Upper lobe of left lung (tissue), 6 donors: ENCODE measurements around the gene SLC25A44. TPM values are rescaled to one million over a fixed set of nuclear protein-coding genes. Genes with fewer than 3 reads are reported as not detected.
A peak's percentile ranks its signal among the peaks of the same experiment; 100 is the strongest.
"Not testable (repeated sequence)": the region's sequence is repeated elsewhere in the genome, so short reads cannot be mapped to it uniquely, and the experiment has no call there.

Experiments
- ATAC-seq, 2 donors: fragments of 200-7000 bp; cut with Tn5 transposase; one replicate each; pipeline ENCODE4 v1.9.1; 2022; ENCODE audit warnings: mild to moderate bottlenecking in 2 of 2, moderate library complexity in 2 of 2; ENCODE audit not compliant: low FRiP score in 2 of 2
- DNase-seq, 2 donors: peaks; one replicate each; pipeline ENCODE4 v3.0.0-alpha.2; 2019 to 2020
- H3K27ac ChIP-seq, 4 donors: fragments of 200-600 bp; sonication (generic); one replicate each; pipeline ENCODE4 v1.5.1; 2016 to 2019
- H3K27me3 ChIP-seq, 4 donors: fragments of 200-600 bp; sonication (generic); one replicate each; pipeline ENCODE4 v1.5.1; 2017 to 2019
- H3K36me3 ChIP-seq, 4 donors: fragments of 200-600 bp; sonication (generic); one replicate each; pipeline ENCODE4 v1.5.1; 2016 to 2019
- H3K4me1 ChIP-seq, 4 donors: fragments of 200-600 bp; sonication (generic); one replicate each; pipeline ENCODE4 v1.5.1; 2018 to 2019
- H3K4me3 ChIP-seq, 4 donors: fragments of 200-600 bp; sonication (generic); one replicate each; pipeline ENCODE4 v1.5.1; 2017 to 2019; ENCODE audit warnings: mild to moderate bottlenecking in 2 of 4, moderate library complexity in 1 of 4
- H3K9me3 ChIP-seq, 4 donors: fragments of 200-600 bp; sonication (generic); one replicate each; pipeline ENCODE4 v1.5.1; 2018 to 2019
- EP300 ChIP-seq, 4 donors: sonication (generic); formaldehyde crosslinking; IDR thresholded peaks; one replicate each; pipeline ENCODE4 v1.5.1; 2017; ENCODE audit warnings: antibody characterized with exemption in 4 of 4, control low read depth in 2 of 4
- POLR2A ChIP-seq, 4 donors: fragments of 450-650 bp; IDR thresholded peaks; one replicate each; pipeline ENCODE4 v1.5.1; 2016 to 2017; ENCODE audit warnings: antibody characterized with exemption in 4 of 4, mild to moderate bottlenecking in 2 of 4
- POLR2AphosphoS5 ChIP-seq, 2 donors: sonication (generic); formaldehyde crosslinking; IDR thresholded peaks; one replicate each; pipeline ENCODE4 v1.5.1; 2017; ENCODE audit warnings: antibody characterized with exemption in 2 of 2
- WGBS, 2 donors: methylation state at CpG; one replicate each; pipeline ENCODE4 v1.1.5; 2017 to 2018; 5-methylcytosine and 5-hydroxymethylcytosine counted together
- total RNA-seq, 6 donors: library from RNA; depleted of rRNA in 4 of 6; stranded (reverse); fragments of >200 nt in 4 of 6; gene quantifications; one replicate each; pipeline versions ENCODE4 v1.1.0 to v1.2.1, GENCODE V29; 2016 to 2021
- TF ChIP-seq, protein P1 (sequence below), 6 experiments: fragments of 450-650 bp in 4 of 6; fragments of 200-600 bp in 2 of 6; sonication (generic) in 2 of 6; IDR thresholded peaks; one replicate each; pipeline ENCODE4 v1.5.1; 2016 to 2019; ENCODE audit warnings: antibody characterized with exemption in 6 of 6
- donor health status: DM: no; HTN: no; CAD: no; lungs with moderate emphysema.
- donor health status: DM: no; HTN: yes; CAD: no; lungs with severe emphysema.

SLC25A44 gene
- total RNA-seq, 6 donors from 2014 or later, result 11.0 to 27.4 (median 21.1) TPM

GRCh38 chr1:156186347-156187177, 7.3 kb upstream of the SLC25A44 start:
- DNase-seq, H3K4me3 ChIP-seq, H3K36me3 ChIP-seq, H3K27me3 ChIP-seq, ATAC-seq, H3K27ac ChIP-seq, H3K4me1 ChIP-seq, H3K9me3 ChIP-seq: not testable (repeated sequence)
- 96 to 98% methylated on average over 2 of the region's 2 CpGs for WGBS, 2 donors

DNA sequence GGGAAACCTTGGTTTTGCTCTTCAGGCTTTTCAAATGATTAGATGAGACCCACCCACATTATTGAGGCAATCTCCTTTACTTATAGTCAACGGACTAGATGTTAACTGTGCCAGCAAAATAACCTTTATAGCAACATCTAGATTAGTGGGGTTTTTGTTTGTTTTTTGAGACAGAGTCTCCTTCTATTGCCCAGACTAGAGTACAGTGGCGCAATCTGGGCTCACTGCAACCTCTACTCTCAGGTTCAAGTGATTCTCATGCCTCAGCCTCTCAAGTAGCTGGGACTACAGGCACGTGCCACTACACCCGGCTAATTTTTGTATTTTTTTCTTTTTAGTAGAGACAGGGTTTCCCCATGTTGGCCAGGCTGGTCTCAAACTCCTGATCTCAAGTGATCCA, 3.6 kb upstream of the SLC25A44 start:
- DNase-seq, result peak in 1 of 2 donors; percentile 82
- not testable (repeated sequence) for H3K36me3 ChIP-seq, H3K4me3 ChIP-seq, H3K27me3 ChIP-seq, ATAC-seq, H3K9me3 ChIP-seq
- Histone ChIP-seq H3K27ac (peak overlapping the region in 1 of 4 donors; percentile 44), H3K4me1 (peaks cover 13 to 22% (median 15%) of the 10 kb centered on the region in 4 donors)
- WGBS, 2 donors, result 69 to 74% methylated on average over 4 of the region's 4 CpGs

DNA sequence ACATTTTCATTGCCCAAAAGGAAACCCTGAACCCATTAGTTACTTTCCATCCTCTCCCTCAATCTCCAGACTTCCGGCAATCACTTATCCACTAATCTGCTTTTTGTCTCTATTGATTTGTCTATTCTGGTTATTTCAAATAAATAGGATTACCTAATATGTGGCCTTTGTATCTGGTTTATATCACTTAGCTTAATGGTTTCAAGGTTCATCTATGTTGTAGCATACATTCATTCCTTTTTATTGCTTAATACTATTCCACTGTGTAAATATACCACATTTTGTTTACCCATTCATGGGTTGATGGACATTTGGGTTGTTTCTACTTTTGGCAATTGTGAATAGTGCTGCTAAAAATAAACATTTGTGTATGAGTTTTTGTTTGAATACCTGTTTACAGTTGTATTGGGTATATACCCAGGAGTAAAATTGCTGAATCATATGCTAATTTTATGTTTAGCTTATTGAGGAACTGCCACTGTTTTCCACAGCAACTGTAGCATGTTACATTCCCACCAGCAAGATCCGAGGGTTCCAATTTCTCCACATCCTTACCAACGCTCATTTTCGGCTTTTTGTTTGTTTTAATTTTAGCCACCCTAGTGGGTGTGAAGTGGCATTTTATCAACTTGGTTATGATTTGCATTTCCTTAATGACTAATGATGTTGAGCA, 2.5 kb upstream of the SLC25A44 start:
- H3K4me1 ChIP-seq, result peaks cover 16 to 32% (median 18%) of the 10 kb centered on the region in 4 donors
- H3K9me3 ChIP-seq, result no peaks in the 10 kb centered on the region
- no peak overlapping the region for H3K4me3 ChIP-seq
- DNase-seq, result no peak
- TF ChIP-seq, protein P1, sequence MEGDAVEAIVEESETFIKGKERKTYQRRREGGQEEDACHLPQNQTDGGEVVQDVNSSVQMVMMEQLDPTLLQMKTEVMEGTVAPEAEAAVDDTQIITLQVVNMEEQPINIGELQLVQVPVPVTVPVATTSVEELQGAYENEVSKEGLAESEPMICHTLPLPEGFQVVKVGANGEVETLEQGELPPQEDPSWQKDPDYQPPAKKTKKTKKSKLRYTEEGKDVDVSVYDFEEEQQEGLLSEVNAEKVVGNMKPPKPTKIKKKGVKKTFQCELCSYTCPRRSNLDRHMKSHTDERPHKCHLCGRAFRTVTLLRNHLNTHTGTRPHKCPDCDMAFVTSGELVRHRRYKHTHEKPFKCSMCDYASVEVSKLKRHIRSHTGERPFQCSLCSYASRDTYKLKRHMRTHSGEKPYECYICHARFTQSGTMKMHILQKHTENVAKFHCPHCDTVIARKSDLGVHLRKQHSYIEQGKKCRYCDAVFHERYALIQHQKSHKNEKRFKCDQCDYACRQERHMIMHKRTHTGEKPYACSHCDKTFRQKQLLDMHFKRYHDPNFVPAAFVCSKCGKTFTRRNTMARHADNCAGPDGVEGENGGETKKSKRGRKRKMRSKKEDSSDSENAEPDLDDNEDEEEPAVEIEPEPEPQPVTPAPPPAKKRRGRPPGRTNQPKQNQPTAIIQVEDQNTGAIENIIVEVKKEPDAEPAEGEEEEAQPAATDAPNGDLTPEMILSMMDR (IDR thresholded peaks at IDR 0.05), result no peak
- TF ChIP-seq POLR2A (IDR thresholded peaks at IDR 0.05), result no peak
- TF ChIP-seq POLR2AphosphoS5 (IDR thresholded peaks at IDR 0.05), result no peak
- no peak for TF ChIP-seq EP300 (IDR thresholded peaks at IDR 0.05)
- no peaks in the 10 kb centered on the region for H3K27me3 ChIP-seq
- H3K27ac ChIP-seq, result no peak overlapping the region
- 55 to 64% methylated on average over 4 of the region's 4 CpGs for WGBS, 2 donors
- peaks cover 0 to 8% (median 1%) of the 10 kb centered on the region in 4 donors for H3K36me3 ChIP-seq
- no peak for ATAC-seq

- peaks cover 16 to 47% (median 18%) of the 10 kb centered on the region in 4 donors for H3K4me1 ChIP-seq
- DNase-seq, result no peak
- peaks cover 0 to 12% (median 6%) of the 10 kb centered on the region in 4 donors for H3K36me3 ChIP-seq
- 82 to 85% methylated on average over 7 of the region's 7 CpGs for WGBS, 2 donors
- H3K27ac ChIP-seq, result peak overlapping the region; percentile 78 to 91 (median 87)
- no peak for TF ChIP-seq POLR2AphosphoS5 (IDR thresholded peaks at IDR 0.05)
- TF ChIP-seq, protein P1 (IDR thresholded peaks at IDR 0.05), result no peak
- TF ChIP-seq EP300 (IDR thresholded peaks at IDR 0.05), result no peak
- no peak for TF ChIP-seq POLR2A (IDR thresholded peaks at IDR 0.05)
- H3K27me3 ChIP-seq, result no peaks in the 10 kb centered on the region
- peak overlapping the region; percentile 63 to 90 (median 78) for H3K4me3 ChIP-seq
- no peak for ATAC-seq
- H3K9me3 ChIP-seq, result no peaks in the 10 kb centered on the region
Observed at GRCh38 chr1:156193208-156193487, 756 bp upstream of the SLC25A44 start.

DNA sequence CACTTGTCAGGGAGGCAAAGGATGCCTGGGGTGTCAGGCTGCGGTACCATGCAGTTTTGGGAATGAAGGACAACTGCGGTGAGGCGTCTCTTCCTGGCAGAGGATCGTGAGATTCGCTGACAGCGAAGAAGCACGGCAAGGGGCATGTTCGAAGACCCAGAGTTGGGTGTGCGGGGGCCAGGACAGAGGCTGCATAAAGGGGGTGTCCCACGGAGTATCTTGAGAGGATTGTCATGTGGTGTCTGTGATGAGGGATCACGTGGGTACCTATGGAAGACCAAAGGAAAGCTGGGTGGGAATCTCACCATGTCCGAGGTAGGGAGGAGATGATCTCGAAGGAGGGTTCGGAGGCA, 372 bp downstream of the SLC25A44 start:
- DNase-seq, result no peak
- peak overlapping the region; percentile 78 to 91 (median 87) for H3K27ac ChIP-seq
- peak overlapping the region; percentile 76 to 91 (median 84) for H3K4me3 ChIP-seq
- TF ChIP-seq POLR2AphosphoS5 (IDR thresholded peaks at IDR 0.05) (no peak), POLR2A (IDR thresholded peaks at IDR 0.05) (no peak), EP300 (IDR thresholded peaks at IDR 0.05) (no peak)
- TF ChIP-seq, protein P1 (IDR thresholded peaks at IDR 0.05), result no peak
- no peaks in the 10 kb centered on the region for H3K27me3 ChIP-seq
- ATAC-seq, result peak in 1 of 2 donors; percentile 14
- WGBS, 2 donors, result 15 to 16% methylated on average over 12 to 14 of the region's 14 CpGs
- H3K36me3 ChIP-seq, result peaks cover 0 to 14% (median 7%) of the 10 kb centered on the region in 4 donors
- H3K9me3 ChIP-seq, result no peaks in the 10 kb centered on the region
- H3K4me1 ChIP-seq, result peaks cover 16 to 47% (median 18%) of the 10 kb centered on the region in 4 donors
